HFFc6 (cell line): ENCODE measurements around the gene CCDC149. TPM values are rescaled to one million over a fixed set of nuclear protein-coding genes. Genes with fewer than 3 reads are reported as not detected.

Experiments
- DNase-seq: peaks from one replicate; pipeline ENCODE4 v3.0.0-alpha.2; 2018
- H3K27ac Mint-ChIP-seq: 2 replicates; pipeline ENCODE4 v1.8.0; 2020; ENCODE audit warnings: mild to moderate bottlenecking, mixed read lengths
- H3K27me3 Mint-ChIP-seq: 2 replicates; pipeline ENCODE4 v1.8.0; 2021; ENCODE audit warnings: mild to moderate bottlenecking, moderate library complexity, mixed read lengths; ENCODE audit not compliant: insufficient read depth
- H3K36me3 Mint-ChIP-seq: 2 replicates; pipeline ENCODE4 v1.8.0; 2021; ENCODE audit warnings: low read depth, mixed read lengths
- H3K4me1 Mint-ChIP-seq: 2 replicates; pipeline ENCODE4 v1.8.0; 2020; ENCODE audit warnings: low read depth, mixed read lengths
- H3K4me3 Mint-ChIP-seq: 2 replicates; pipeline ENCODE4 v1.8.0; 2020; ENCODE audit warnings: mild to moderate bottlenecking, moderate library complexity, mixed read lengths
- H3K9me3 Mint-ChIP-seq: 2 replicates; pipeline ENCODE4 v1.8.0; 2020; ENCODE audit warnings: mild to moderate bottlenecking, mixed read lengths
- CTCF ChIP-seq: fragments of 200-600 bp; sonication (generic); IDR thresholded peaks from 2 replicates; pipeline ENCODE4 v1.5.0; 2021; ENCODE audit warnings: antibody characterized with exemption, mild to moderate bottlenecking
- total RNA-seq, 6 experiments: library from RNA; stranded (reverse); fragmentation: NEBNext Ultra II Directional; extraction: Animal tissue kit (Norgen Biotek cat#: 25700); gene quantifications; 2 replicates in 1 of 6; 3 replicates in 5 of 6; pipeline ENCODE4 v1.2.3, GENCODE V29; 2021

The CCDC149 gene
- total RNA-seq, 6 experiments from 2014 or later = 10.9 to 13.5 (median 12.9) TPM

DNA sequence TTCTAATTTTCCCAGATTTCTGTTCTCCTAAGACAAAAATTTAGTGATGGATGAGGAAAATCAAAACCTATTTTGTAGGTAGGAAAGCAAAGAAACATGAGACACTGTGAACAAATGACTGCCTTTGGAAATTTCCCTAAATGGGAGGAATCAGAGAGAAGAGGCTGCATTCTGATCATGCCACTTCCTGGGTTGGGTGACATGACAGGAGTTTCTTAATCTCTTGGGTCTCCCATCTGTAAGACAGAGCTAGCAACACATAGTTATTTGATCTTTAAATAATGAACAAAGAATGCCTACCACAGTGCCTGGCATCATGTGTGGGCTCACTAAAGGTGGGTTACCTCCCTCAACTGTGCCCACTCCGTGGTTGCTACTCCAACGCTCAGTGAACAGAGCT is 57.1 kb downstream of the CCDC149 start:
- peaks cover 20% of the 10 kb centered on the region for H3K36me3 Mint-ChIP-seq

DNA sequence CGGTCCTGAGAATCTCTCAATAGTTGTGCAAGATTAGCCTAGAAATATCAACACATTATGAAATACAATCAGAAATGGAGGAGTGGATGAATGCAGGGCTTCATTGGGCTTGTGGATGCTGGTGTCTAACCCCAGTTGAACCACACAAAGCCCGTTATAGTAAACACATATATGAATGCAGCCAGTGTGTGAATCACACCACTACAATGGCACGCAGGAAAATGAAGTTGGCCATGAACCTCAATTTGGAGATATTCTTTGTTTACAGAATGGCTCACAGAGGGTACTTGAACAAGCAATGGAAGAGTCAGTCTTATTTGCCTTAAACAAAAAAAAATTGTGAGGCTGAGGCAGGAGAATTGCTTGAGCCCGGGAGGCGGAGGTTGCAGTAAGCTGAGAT is 59.7 kb downstream of the CCDC149 start:
- H3K27ac Mint-ChIP-seq = peak overlapping the region; percentile 34; the same call in 1 of the 2 replicates
- no peaks in the 10 kb centered on the region for H3K27me3 Mint-ChIP-seq
- H3K4me1 Mint-ChIP-seq = peaks cover 90% of the 10 kb centered on the region

More for the DNA sequence above, 57.1 kb downstream of the CCDC149 start:
- Mint-ChIP-seq H3K4me3 (no peak overlapping the region), H3K27me3 (no peaks in the 10 kb centered on the region), H3K9me3 (no peaks in the 10 kb centered on the region), H3K27ac (peak overlapping the region; percentile 36; the same call in 1 of the 2 replicates), H3K4me1 (peaks cover 81% of the 10 kb centered on the region)
- DNase-seq = peak; percentile 25
- TF ChIP-seq CTCF = no peak

DNA sequence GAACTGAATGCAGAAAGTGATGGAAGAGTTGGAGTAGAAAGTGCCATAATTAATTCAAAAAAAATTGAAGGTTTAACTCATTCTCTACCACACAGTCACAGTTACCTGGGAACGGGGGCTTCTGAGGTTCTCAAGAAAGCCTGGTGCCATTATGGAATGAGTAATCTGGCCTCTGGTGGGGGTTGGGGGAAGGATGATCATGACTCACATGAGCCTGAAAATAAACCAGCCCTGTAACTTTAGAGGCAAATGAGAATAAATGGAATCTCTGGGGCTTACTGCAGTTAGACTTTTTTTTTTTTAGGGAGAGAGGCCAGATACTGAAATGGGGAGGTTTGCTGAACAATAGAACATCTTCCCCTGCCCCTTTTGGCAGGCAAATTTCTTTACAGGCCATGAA is 62.2 kb downstream of the CCDC149 start:
- Mint-ChIP-seq H3K27me3 (no peaks in the 10 kb centered on the region), H3K36me3 (peaks cover 7% of the 10 kb centered on the region; the same call in 1 of the 2 replicates), H3K4me1 (peaks cover 66% of the 10 kb centered on the region), H3K4me3 (peak overlapping the region; percentile 49), H3K9me3 (no peaks in the 10 kb centered on the region), H3K27ac (peak overlapping the region; percentile 85)
- TF ChIP-seq CTCF = no peak
- DNase-seq = peak; percentile 80

More for the DNA sequence above, 59.7 kb downstream of the CCDC149 start:
- Mint-ChIP-seq H3K9me3 (no peaks in the 10 kb centered on the region), H3K4me3 (no peak overlapping the region), H3K36me3 (peaks cover 10% of the 10 kb centered on the region; the same call in 1 of the 2 replicates)
- TF ChIP-seq CTCF = no peak
- no peak for DNase-seq

GRCh38 chr4:24849756-24850155 is 63.1 kb downstream of the CCDC149 start:
- Mint-ChIP-seq H3K9me3 (no peaks in the 10 kb centered on the region), H3K27ac (peak overlapping the region; percentile 85), H3K36me3 (peaks cover 1% of the 10 kb centered on the region; the same call in 1 of the 2 replicates), H3K4me3 (peak overlapping the region; percentile 49), H3K27me3 (no peaks in the 10 kb centered on the region; the same call in 1 of the 2 replicates), H3K4me1 (peaks cover 57% of the 10 kb centered on the region)
- TF ChIP-seq CTCF = no peak
- DNase-seq = peak; percentile 30

DNA sequence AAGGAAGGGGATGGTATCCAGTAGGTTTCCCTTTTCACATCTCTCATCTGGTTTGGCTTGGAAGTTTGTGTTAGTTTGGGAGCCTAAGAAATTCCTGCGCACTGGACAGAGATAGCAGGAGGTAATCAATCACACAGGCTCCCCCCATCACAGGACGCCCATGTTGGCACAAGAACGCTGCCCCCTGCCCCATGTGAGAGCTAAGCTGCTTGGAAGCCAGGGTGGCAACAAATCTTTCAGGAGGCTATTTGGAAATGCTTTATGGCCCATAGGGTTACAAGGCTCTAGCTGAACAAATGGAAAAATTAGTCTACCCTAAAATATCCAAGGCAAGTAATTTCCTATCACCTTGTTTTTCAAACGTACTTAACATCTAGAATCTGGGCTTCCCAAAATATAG is 63.5 kb downstream of the CCDC149 start:
- H3K4me1 Mint-ChIP-seq = peaks cover 55% of the 10 kb centered on the region
- no peak for DNase-seq
- peak overlapping the region; percentile 85 for H3K27ac Mint-ChIP-seq
- no peaks in the 10 kb centered on the region for H3K9me3 Mint-ChIP-seq
- 0 out of 2 replicates have a peak overlapping the region, but pooled peaks have one; percentile 49 for H3K4me3 Mint-ChIP-seq
- H3K36me3 Mint-ChIP-seq = no peaks in the 10 kb centered on the region
- no peak for TF ChIP-seq CTCF
- H3K27me3 Mint-ChIP-seq = no peaks in the 10 kb centered on the region; the same call in 1 of the 2 replicates
